ENCODE data around the gene GCSAM. TPM values are rescaled to one million over a fixed set of nuclear protein-coding genes. Genes with fewer than 3 reads are reported as not detected.
A peak's percentile ranks its signal among the peaks of the same experiment; 100 is the strongest.

The GCSAM gene
- total RNA-seq, 1 donor from 2014 or later: not detected

DNA sequence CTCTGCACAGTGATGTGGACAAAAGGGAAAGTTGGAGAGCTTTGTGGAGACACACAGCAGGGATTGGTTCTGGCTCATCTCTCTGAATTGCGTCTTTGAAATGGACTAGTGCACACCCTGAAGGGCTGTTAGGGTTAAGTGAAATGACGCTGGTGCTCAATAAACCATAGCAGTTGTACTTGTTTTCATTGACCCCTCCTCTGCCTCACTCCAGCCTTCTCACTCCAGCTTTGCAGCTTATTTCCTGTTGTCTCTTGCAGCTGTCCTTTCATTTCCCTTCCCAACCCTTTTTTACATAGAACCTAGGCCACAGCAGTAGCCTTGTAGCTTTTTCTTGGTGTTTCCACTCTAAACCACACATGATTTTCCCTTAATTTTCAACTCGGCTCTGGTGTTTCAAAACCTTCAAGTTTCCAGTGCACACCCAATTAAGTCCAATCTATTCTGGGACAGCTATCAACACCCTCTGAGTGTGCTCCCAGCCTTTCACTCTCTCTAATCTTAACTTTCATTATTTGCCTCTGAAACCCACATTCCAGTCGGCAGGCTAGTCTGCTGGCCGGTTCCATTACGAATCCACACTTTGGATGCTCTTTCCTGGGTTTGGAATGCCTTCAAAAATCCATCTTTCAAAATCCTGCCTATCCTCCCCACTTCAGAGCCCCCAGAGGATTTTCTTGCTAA is 40.4 kb downstream of the GCSAM start:
- Mint-ChIP-seq H3K4me1 (ENCODE audit: low read depth) (peaks cover 47% of the 10 kb centered on the region), H3K4me3 (ENCODE audit: low read depth) (no peak overlapping the region), H3K36me3 (ENCODE audit: insufficient read depth) (peaks cover 7% of the 10 kb centered on the region), H3K27ac (peak overlapping the region; percentile 68), H3K9me3 (ENCODE audit: low read depth) (no peaks in the 10 kb centered on the region), H3K27me3 (no peaks in the 10 kb centered on the region)
- no peak for DNase-seq (ENCODE audit: low spot score, unreplicated experiment)
- TF ChIP-seq, protein P1, sequence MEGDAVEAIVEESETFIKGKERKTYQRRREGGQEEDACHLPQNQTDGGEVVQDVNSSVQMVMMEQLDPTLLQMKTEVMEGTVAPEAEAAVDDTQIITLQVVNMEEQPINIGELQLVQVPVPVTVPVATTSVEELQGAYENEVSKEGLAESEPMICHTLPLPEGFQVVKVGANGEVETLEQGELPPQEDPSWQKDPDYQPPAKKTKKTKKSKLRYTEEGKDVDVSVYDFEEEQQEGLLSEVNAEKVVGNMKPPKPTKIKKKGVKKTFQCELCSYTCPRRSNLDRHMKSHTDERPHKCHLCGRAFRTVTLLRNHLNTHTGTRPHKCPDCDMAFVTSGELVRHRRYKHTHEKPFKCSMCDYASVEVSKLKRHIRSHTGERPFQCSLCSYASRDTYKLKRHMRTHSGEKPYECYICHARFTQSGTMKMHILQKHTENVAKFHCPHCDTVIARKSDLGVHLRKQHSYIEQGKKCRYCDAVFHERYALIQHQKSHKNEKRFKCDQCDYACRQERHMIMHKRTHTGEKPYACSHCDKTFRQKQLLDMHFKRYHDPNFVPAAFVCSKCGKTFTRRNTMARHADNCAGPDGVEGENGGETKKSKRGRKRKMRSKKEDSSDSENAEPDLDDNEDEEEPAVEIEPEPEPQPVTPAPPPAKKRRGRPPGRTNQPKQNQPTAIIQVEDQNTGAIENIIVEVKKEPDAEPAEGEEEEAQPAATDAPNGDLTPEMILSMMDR (IDR thresholded peaks at IDR 0.05; ENCODE audit: unreplicated experiment): no peak

DNA sequence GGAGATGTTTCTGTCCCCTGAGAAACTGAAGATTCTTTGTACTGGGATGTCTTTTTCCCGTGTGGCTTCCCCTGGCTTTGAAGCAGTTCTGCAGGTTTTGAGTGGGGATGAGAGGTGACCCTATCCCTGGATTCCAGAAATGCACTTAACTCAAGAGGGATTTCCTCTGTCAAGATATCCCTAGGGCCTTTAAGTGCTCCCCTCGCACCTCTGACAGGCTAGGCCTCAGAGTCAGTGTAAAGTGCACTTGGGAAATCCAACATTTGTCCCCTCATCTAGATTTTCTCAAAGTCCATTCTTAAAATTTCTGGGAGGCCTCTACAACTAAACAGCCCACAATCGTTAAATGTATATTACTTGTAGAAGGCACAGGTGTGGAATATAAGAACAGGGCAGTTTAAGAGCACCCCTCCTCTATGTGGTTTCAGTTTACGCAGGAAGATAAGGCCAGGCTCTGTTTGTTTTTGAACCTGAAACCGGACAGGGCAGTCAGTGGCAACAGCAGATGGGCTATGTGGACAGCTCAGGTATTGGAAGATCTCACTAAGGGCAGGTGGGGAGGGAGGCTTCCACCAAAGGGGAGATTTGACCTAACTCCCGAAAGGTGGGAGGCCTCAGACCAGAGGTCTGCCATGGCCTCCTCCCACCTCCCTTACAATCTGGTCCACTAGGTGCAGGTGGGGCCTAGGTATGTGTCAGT is 42.0 kb downstream of the GCSAM start:
- peaks cover 57% of the 10 kb centered on the region for H3K4me1 Mint-ChIP-seq (ENCODE audit: low read depth)
- no peak for DNase-seq (ENCODE audit: low spot score, unreplicated experiment)
- no peaks in the 10 kb centered on the region for H3K27me3 Mint-ChIP-seq
- peaks cover 5% of the 10 kb centered on the region for H3K36me3 Mint-ChIP-seq (ENCODE audit: insufficient read depth)
- H3K27ac Mint-ChIP-seq: peak overlapping the region; percentile 73
- TF ChIP-seq, protein P1 (IDR thresholded peaks at IDR 0.05; ENCODE audit: unreplicated experiment): no peak
- no peaks in the 10 kb centered on the region for H3K9me3 Mint-ChIP-seq (ENCODE audit: low read depth)
- peak overlapping the region; percentile 25 for H3K4me3 Mint-ChIP-seq (ENCODE audit: low read depth)

DNA sequence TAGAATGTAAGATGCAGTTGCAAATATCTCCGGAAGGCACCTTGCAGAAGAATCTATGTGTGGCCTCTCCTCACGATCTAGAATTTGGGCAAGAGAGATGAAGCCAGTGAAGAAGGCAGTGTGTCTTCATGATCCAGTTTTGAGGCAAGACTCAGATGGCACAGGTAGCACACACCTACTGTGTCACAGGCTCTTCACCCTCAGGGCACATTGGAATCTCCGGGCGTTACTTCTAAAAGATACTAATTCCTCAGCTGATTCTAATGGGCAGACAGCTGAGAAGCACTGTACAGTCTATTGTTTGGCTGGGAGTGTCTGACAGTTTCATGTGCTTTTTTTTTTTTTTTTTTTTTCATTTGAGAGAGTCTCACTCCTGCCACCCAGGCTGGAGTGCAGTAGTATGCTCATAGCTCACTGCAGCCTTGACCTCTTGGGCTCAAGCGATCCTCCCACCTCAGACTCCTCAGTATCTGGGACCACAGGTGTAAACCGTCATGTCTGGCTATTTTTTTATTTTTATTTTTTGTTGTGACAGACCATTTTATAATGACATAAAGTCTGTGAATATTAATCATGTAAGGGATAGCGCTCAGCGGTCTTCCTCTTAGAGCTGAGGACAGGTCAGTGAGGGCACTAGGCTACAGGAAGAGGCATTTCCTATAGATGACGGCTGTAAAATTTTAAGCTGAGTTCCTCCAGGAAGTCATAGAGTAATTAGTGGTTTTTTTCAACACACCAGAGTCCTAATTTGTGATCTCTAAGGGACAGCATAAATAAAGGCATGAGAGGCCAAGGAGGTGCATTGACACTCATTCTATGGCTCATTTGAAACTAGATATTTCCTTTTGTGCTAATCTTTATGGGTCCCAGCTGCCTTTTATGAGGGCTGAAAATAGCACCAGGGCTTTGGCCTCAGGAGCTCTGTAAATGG is 42.8 kb downstream of the GCSAM start:
- Mint-ChIP-seq H3K9me3 (ENCODE audit: low read depth) (no peaks in the 10 kb centered on the region), H3K27me3 (no peaks in the 10 kb centered on the region), H3K27ac (peak overlapping the region; percentile 73), H3K4me1 (ENCODE audit: low read depth) (peaks cover 63% of the 10 kb centered on the region), H3K4me3 (ENCODE audit: low read depth) (peak overlapping the region; percentile 25), H3K36me3 (ENCODE audit: insufficient read depth) (peaks cover 5% of the 10 kb centered on the region)
- no peak for DNase-seq (ENCODE audit: low spot score, unreplicated experiment)
- TF ChIP-seq, protein P1 (IDR thresholded peaks at IDR 0.05; ENCODE audit: unreplicated experiment): no peak

DNA sequence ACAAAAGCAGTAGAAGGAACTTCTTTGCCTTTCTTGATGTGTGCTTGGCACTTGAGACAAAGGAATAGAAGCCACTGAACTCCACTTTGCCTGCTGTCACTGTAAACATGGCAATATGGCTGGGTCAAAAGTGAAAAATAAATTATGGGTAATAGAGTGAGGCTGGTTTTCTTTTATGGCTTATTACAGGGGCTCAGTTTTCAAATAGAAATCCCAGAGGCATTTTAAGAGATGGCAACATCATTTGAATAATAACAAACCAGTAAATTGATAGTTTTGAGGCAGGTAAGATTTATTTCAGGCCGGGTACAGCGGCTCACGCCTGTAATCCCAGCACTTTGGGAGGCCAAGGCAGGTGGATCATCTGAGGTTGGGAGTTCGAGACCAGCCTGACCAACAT is 44.1 kb downstream of the GCSAM start:
- Mint-ChIP-seq H3K27ac (no peak overlapping the region), H3K36me3 (ENCODE audit: insufficient read depth) (peaks cover 5% of the 10 kb centered on the region), H3K4me1 (ENCODE audit: low read depth) (peaks cover 68% of the 10 kb centered on the region), H3K27me3 (peaks cover 6% of the 10 kb centered on the region), H3K9me3 (ENCODE audit: low read depth) (no peaks in the 10 kb centered on the region), H3K4me3 (ENCODE audit: low read depth) (no peak overlapping the region)
- DNase-seq (ENCODE audit: low spot score, unreplicated experiment): no peak
- TF ChIP-seq, protein P1 (IDR thresholded peaks at IDR 0.05; ENCODE audit: unreplicated experiment): no peak

DNA sequence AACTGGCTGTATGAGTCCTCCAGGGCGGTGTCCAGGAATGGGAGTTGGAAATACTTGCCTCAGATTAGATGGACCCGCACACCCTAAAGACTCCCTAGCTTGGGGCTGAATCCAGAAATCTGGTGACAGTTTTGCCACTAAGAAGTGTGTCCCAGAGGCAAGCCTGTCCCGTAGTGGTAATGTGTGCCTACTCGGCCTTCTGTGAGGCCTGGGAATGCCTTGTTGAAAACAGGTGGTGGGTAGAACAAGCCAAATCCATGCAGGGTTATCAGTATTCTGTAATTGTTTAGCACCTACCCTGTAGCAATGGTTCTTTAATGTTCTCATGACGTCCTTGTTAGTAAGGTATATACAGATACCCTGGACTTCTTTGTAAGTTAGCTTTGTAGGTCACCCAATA is 45.3 kb downstream of the GCSAM start:
- TF ChIP-seq, protein P1 (IDR thresholded peaks at IDR 0.05; ENCODE audit: unreplicated experiment): no peak
- no peak for DNase-seq (ENCODE audit: low spot score, unreplicated experiment)
- H3K27ac Mint-ChIP-seq: peak overlapping the region; percentile 7
- peaks cover 60% of the 10 kb centered on the region for H3K4me1 Mint-ChIP-seq (ENCODE audit: low read depth)
- no peaks in the 10 kb centered on the region for H3K9me3 Mint-ChIP-seq (ENCODE audit: low read depth)
- H3K27me3 Mint-ChIP-seq: peaks cover 8% of the 10 kb centered on the region
- H3K36me3 Mint-ChIP-seq (ENCODE audit: insufficient read depth): peaks cover 2% of the 10 kb centered on the region
- H3K4me3 Mint-ChIP-seq (ENCODE audit: low read depth): peak overlapping the region; percentile 89
